Lung (tissue), 12 donors: ENCODE results near the gene TRPT1. TPM values are rescaled to one million over a fixed set of nuclear protein-coding genes. Genes with fewer than 3 reads are reported as not detected.

Experiments
- ATAC-seq: fragments of 200-7000 bp; cut with Tn5 transposase; one replicate; pipeline ENCODE4 v1.9.1; 2020; ENCODE audit warnings: moderate number of reproducible peaks; ENCODE audit not compliant: insufficient read depth, low FRiP score
- DNase-seq, 3 donors: peaks; one replicate each; pipeline ENCODE4 v3.0.0-alpha.2; 2013 to 2017
- H3K27ac ChIP-seq, 2 donors: one replicate each; pipeline ENCODE4 v1.5.1; 2013; ENCODE audit warnings: mild to moderate bottlenecking in 2 of 2, moderate library complexity in 2 of 2, control low read depth in 1 of 2, inconsistent platforms in 1 of 2, low read depth in 1 of 2, low read length in 1 of 2
- H3K27me3 ChIP-seq, 3 donors: one replicate each; pipeline ENCODE4 v1.5.1; 2013; ENCODE audit warnings: low read length in 2 of 3; ENCODE audit not compliant: control insufficient read depth in 3 of 3, insufficient read depth in 3 of 3
- H3K36me3 ChIP-seq, 4 donors: one replicate each; pipeline ENCODE4 v1.5.1; 2013; ENCODE audit warnings: low read length in 4 of 4, mild to moderate bottlenecking in 1 of 4, moderate library complexity in 1 of 4; ENCODE audit not compliant: control insufficient read depth in 4 of 4, insufficient read depth in 4 of 4
- H3K4me1 ChIP-seq, 5 donors: one replicate each; pipeline ENCODE4 v1.5.1; 2013; ENCODE audit warnings: low read length in 5 of 5, mild to moderate bottlenecking in 2 of 5, moderate library complexity in 1 of 5; ENCODE audit not compliant: control insufficient read depth in 5 of 5, insufficient read depth in 5 of 5
- H3K4me3 ChIP-seq: one replicate; pipeline ENCODE4 v1.5.1; 2013; ENCODE audit warnings: mild to moderate bottlenecking, control low read depth, moderate library complexity
- H3K9ac ChIP-seq, 2 donors: one replicate each; pipeline ENCODE4 v1.5.1; 2013; ENCODE audit warnings: low read length in 2 of 2, control low read depth in 1 of 2; ENCODE audit not compliant: insufficient read depth in 1 of 2
- H3K9me3 ChIP-seq, 4 donors: one replicate each; pipeline ENCODE4 v1.5.1; 2013; ENCODE audit warnings: low read length in 3 of 4, mild to moderate bottlenecking in 1 of 4, moderate library complexity in 1 of 4; ENCODE audit not compliant: control insufficient read depth in 4 of 4, insufficient read depth in 3 of 4
- CTCF ChIP-seq: IDR thresholded peaks from 2 replicates; pipeline ENCODE4 v1.5.1; 2012; ENCODE audit warnings: mild to moderate bottlenecking; ENCODE audit errors: control extremely low read depth, extremely low read depth
- WGBS, 2 donors: extraction: QIAGEN DNeasy Blood & Tissue Kit; methylation state at CpG; one replicate each; pipeline ENCODE4 v1.1.7; 2013; 5-methylcytosine and 5-hydroxymethylcytosine counted together
- polyA plus RNA-seq, 2 donors: library from polyadenylated mRNA; stranded (reverse); fragments of 200-250 nt; gene quantifications; one replicate each; pipeline ENCODE4 v1.2.1, GENCODE V29; 2013
- total RNA-seq, 2 donors: library from RNA; depleted of rRNA in 1 of 2; stranded (reverse); fragments of >200 nt in 1 of 2; gene quantifications; one replicate each; pipeline ENCODE4 v1.2.1, GENCODE V29; 2014 to 2021
- donor health status: control.
- donor health status: control.
- donor health status: Bipolar disorder and iron deficiency.
- donor health status: healthy.
- donor health status: DM: yes; HTN: yes; CAD: no.

TRPT1 gene
- total and polyA plus RNA-seq, 4 donors = 18.3 to 62.5 (median 34.3) TPM

- H3K9ac ChIP-seq = no peak overlapping the region
- H3K27me3 ChIP-seq = no peaks in the 10 kb centered on the region
- H3K9me3 ChIP-seq = no peaks in the 10 kb centered on the region
- ATAC-seq = no peak
- H3K4me1 ChIP-seq = peaks cover 0 to 10% (median 0%) of the 10 kb centered on the region in 5 donors
- TF ChIP-seq CTCF = no peak
- peaks cover 0 to 45% (median 2%) of the 10 kb centered on the region in 4 donors for H3K36me3 ChIP-seq
- H3K4me3 ChIP-seq = no peak overlapping the region
- no peak overlapping the region for H3K27ac ChIP-seq
- no peak for DNase-seq
- WGBS, 2 donors = 94 to 96% methylated on average over 14 of the region's 14 CpGs
Measured at GRCh38 chr11:64220798-64221197, 5.2 kb downstream of the TRPT1 start.

GRCh38 chr11:64220271-64220670 is 5.7 kb downstream of the TRPT1 start:
- ATAC-seq (no peak), DNase-seq (no peak)
- no peaks in the 10 kb centered on the region for H3K9me3 ChIP-seq
- TF ChIP-seq CTCF = no peak
- peaks cover 0 to 45% (median 2%) of the 10 kb centered on the region in 4 donors for H3K36me3 ChIP-seq
- WGBS, 2 donors = 92 to 95% methylated on average over 17 of the region's 17 CpGs
- no peaks in the 10 kb centered on the region for H3K27me3 ChIP-seq
- H3K27ac ChIP-seq = no peak overlapping the region
- peaks cover 0 to 5% (median 0%) of the 10 kb centered on the region in 5 donors for H3K4me1 ChIP-seq
- H3K4me3 ChIP-seq = no peak overlapping the region
- no peak overlapping the region for H3K9ac ChIP-seq

- Histone ChIP-seq H3K4me3 (no peak overlapping the region), H3K9ac (no peak overlapping the region), H3K4me1 (peaks cover 0 to 3% (median 0%) of the 10 kb centered on the region in 5 donors), H3K36me3 (peaks cover 0 to 45% (median 2%) of the 10 kb centered on the region in 4 donors), H3K9me3 (no peaks in the 10 kb centered on the region), H3K27me3 (no peaks in the 10 kb centered on the region), H3K27ac (no peak overlapping the region)
- 95 to 96% methylated on average over 10 of the region's 10 CpGs for WGBS, 2 donors
- ATAC-seq (no peak), DNase-seq (no peak)
- TF ChIP-seq CTCF = no peak
Measured at GRCh38 chr11:64219755-64220154, 6.2 kb downstream of the TRPT1 start.

- H3K9ac ChIP-seq = no peak overlapping the region
- H3K4me3 ChIP-seq = no peak overlapping the region
- H3K4me1 ChIP-seq = peaks cover 0 to 3% (median 0%) of the 10 kb centered on the region in 5 donors
- H3K36me3 ChIP-seq = peaks cover 0 to 43% (median 2%) of the 10 kb centered on the region in 4 donors
- no peak for TF ChIP-seq CTCF
- ATAC-seq (no peak), DNase-seq (no peak)
- H3K9me3 ChIP-seq = no peaks in the 10 kb centered on the region
- no peaks in the 10 kb centered on the region for H3K27me3 ChIP-seq
- H3K27ac ChIP-seq = no peak overlapping the region
- 85 to 91% methylated on average over 7 of the region's 7 CpGs for WGBS, 2 donors
Measured at GRCh38 chr11:64219354-64219684, 6.7 kb downstream of the TRPT1 start.
